Prostate gland (tissue), 2 donors: ENCODE results near the gene TXNDC17.

ENCODE experiments used
- POLR2A ChIP-seq: fragments of 450-650 bp; IDR thresholded peaks from one replicate; pipeline ENCODE4 v1.6.1; 2016; ENCODE audit warnings: antibody characterized with exemption, mild to moderate bottlenecking
- TF ChIP-seq, protein P1 (sequence below), 4 experiments: fragments of 200-600 bp in 2 of 4; fragments of 450-650 bp in 2 of 4; sonication (generic) in 2 of 4; IDR thresholded peaks; 1 replicate in 3 of 4; 2 replicates in 1 of 4; pipeline ENCODE4 v1.5.1; 2016 to 2019; ENCODE audit warnings: antibody characterized with exemption in 4 of 4, mild to moderate bottlenecking in 2 of 4, moderate library complexity in 2 of 4

- TF ChIP-seq, protein P1, sequence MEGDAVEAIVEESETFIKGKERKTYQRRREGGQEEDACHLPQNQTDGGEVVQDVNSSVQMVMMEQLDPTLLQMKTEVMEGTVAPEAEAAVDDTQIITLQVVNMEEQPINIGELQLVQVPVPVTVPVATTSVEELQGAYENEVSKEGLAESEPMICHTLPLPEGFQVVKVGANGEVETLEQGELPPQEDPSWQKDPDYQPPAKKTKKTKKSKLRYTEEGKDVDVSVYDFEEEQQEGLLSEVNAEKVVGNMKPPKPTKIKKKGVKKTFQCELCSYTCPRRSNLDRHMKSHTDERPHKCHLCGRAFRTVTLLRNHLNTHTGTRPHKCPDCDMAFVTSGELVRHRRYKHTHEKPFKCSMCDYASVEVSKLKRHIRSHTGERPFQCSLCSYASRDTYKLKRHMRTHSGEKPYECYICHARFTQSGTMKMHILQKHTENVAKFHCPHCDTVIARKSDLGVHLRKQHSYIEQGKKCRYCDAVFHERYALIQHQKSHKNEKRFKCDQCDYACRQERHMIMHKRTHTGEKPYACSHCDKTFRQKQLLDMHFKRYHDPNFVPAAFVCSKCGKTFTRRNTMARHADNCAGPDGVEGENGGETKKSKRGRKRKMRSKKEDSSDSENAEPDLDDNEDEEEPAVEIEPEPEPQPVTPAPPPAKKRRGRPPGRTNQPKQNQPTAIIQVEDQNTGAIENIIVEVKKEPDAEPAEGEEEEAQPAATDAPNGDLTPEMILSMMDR (IDR thresholded peaks at IDR 0.05) = no peak
- no peak for TF ChIP-seq POLR2A
These were observed 41.5 kb downstream of the TXNDC17 start for GRCh38 chr17:6682339-6682738.
